ENCODE results near the gene UBE3B. TPM values are rescaled to one million over a fixed set of nuclear protein-coding genes. Genes with fewer than 3 reads are reported as not detected.

Gene UBE3B
- total and polyA plus RNA-seq, 2 donors (not counting 1 experiment from before 2014, with no cell fraction given) = 27.2 to 52.1 TPM

DNA sequence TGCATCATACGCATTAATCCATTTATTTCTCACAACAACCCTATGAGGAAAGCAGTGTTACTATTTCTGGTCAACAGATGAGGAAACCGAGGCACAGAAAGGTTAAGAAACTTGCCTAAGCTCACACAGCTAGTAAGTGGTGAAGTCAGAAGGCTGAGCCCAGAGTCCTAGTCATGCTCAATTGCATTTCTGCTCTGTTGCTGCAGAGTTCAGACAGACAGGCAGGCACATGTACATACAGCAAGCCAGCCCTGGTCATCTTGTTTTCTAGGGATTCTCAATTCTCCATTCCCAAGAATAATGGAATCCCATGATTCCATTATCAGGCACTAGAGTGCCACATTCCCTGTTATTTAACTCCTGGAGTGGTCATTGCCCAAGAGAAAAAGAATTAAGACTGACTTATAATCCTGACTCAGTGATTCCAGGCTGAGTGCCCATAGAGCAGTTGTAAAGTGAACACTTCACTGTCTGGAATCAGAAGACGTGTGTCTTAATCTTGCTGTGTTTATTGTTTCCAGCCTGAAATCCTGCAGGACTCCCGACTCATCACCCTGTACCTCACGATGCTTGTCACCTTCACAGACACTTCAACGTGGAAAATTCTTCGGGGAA lies 10.7 kb downstream of the UBE3B start:
- TF ChIP-seq, protein P1, sequence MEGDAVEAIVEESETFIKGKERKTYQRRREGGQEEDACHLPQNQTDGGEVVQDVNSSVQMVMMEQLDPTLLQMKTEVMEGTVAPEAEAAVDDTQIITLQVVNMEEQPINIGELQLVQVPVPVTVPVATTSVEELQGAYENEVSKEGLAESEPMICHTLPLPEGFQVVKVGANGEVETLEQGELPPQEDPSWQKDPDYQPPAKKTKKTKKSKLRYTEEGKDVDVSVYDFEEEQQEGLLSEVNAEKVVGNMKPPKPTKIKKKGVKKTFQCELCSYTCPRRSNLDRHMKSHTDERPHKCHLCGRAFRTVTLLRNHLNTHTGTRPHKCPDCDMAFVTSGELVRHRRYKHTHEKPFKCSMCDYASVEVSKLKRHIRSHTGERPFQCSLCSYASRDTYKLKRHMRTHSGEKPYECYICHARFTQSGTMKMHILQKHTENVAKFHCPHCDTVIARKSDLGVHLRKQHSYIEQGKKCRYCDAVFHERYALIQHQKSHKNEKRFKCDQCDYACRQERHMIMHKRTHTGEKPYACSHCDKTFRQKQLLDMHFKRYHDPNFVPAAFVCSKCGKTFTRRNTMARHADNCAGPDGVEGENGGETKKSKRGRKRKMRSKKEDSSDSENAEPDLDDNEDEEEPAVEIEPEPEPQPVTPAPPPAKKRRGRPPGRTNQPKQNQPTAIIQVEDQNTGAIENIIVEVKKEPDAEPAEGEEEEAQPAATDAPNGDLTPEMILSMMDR (IDR thresholded peaks at IDR 0.05) = no peak
- no peak for TF ChIP-seq EZH2 (IDR thresholded peaks at IDR 0.05; ENCODE audit: borderline replicate concordance, insufficient read depth, low read depth, low read length, poor library complexity, severe bottlenecking)
- ChIA-PET POLR2A (no interaction called here), CTCF (no interaction called here)
- H3K27ac Mint-ChIP-seq = no peak overlapping the region
- Histone ChIP-seq H3K27me3 (replicated peaks in 1 of 4; ENCODE audit: control extremely low read depth in 1 of 4, control insufficient read depth in 3 of 4, insufficient read depth in 4 of 4, low read length in 3 of 4) (no peaks in the 10 kb centered on the region), H3K9ac (ENCODE audit: low read length) (no peak overlapping the region), H3K9me3 (ENCODE audit: control extremely low read depth in 1 of 3, control insufficient read depth in 2 of 3, insufficient read depth in 1 of 3, low read length in 2 of 3) (no peaks in the 10 kb centered on the region), H3K79me2 (ENCODE audit: control insufficient read depth, insufficient read depth, low read length) (peaks cover 2% of the 10 kb centered on the region), H4K20me1 (ENCODE audit: control insufficient read depth, insufficient read depth, low read length, poor library complexity, severe bottlenecking) (no peaks in the 10 kb centered on the region), H3K4me2 (replicated peaks; ENCODE audit: low read depth, low read length, poor library complexity, severe bottlenecking) (no peak overlapping the region), H3K27ac (ENCODE audit: low read length in 2 of 2) (no peak overlapping the region), H3K4me3 (ENCODE audit: control extremely low read depth in 1 of 5, extremely low read depth in 1 of 5, insufficient read depth in 1 of 5, low read depth in 2 of 5, low read length in 4 of 5) (no peak overlapping the region), H2AFZ (ENCODE audit: insufficient read depth, low read depth, low read length, poor library complexity, severe bottlenecking) (no peak overlapping the region), H3K4me1 (ENCODE audit: control insufficient read depth in 2 of 2, insufficient read depth in 2 of 2, low read length in 2 of 2) (no peaks in the 10 kb centered on the region), H3K36me3 (replicated peaks in 1 of 2; ENCODE audit: control extremely low read depth in 1 of 2, control insufficient read depth in 1 of 2, extremely low read depth in 1 of 2, insufficient read depth in 2 of 2, low read length in 1 of 2) (peaks cover 9 to 94% of the 10 kb centered on the region in 2 experiments)
- DNase-seq = no peak
- H3K9me3 Mint-ChIP-seq (ENCODE audit: insufficient read depth) = no peaks in the 10 kb centered on the region
- no peak for ATAC-seq (ENCODE audit: low read depth)
- H3K4me1 Mint-ChIP-seq = no peaks in the 10 kb centered on the region
- 98% methylated on average over 5 of the region's 7 CpGs for WGBS (ENCODE audit: insufficient coverage)
- no peak overlapping the region for H3K4me3 Mint-ChIP-seq
- intact Hi-C loops (cut with micrococcal nuclease) = no loop called here
- no peaks in the 10 kb centered on the region for H3K27me3 Mint-ChIP-seq

DNA sequence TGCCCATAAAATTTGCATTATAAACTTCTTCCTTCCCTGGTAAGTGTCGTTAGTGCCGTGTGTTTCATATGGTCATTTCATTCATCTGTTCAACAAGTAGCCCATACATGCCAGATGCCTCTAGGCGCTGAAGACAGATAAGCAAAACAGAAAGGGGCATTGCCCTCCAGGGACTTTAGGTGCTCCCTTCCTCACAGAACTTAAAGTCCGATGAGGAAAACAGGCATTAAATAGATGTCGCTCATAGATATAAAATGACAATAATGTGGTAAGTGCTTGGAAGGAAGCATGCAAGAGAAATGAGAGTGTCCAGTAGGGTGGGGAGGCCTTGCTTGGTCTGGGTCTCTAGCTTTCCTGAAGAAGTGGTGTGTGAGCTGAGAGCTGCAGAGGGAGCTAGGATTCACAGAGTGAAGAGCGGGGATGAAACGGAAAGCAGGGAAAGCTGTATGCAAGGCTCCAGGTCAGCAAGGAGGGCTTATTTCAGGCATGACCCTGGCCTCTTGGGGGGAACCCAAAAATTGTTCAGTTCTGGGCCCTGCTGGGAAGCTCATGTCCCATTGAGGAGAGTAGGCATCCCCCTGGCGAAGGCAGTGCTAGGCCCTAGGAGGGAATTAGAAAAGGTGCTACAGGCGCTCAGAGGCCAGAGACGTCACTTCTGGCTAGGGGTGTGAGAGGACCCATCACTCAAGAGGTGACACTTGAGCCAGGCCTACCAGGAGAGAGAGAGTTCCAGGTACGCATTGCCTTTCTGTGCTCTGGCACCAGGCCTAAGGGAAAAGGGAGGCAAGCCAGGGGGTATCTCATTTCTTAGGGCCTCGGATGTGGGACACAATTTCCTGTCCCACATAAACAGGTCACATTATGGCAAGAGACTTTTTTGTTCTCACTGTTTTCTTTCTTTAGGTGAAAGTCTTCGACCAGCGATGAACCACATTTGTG lies 11.9 kb downstream of the UBE3B start:
- POLR2A ChIA-PET = no interaction called here

More for the DNA sequence above, 11.9 kb downstream of the UBE3B start:
- no peaks in the 10 kb centered on the region for H3K9me3 ChIP-seq (ENCODE audit: control extremely low read depth in 1 of 3, control insufficient read depth in 2 of 3, insufficient read depth in 1 of 3, low read length in 2 of 3)
- no peak for TF ChIP-seq EZH2 (IDR thresholded peaks at IDR 0.05; ENCODE audit: borderline replicate concordance, insufficient read depth, low read depth, low read length, poor library complexity, severe bottlenecking)
- TF ChIP-seq, protein P1 (IDR thresholded peaks at IDR 0.05) = no peak
- Mint-ChIP-seq H3K27ac (no peak overlapping the region), H3K9me3 (ENCODE audit: insufficient read depth) (no peaks in the 10 kb centered on the region), H3K4me1 (no peaks in the 10 kb centered on the region), H3K4me3 (no peak overlapping the region), H3K27me3 (no peaks in the 10 kb centered on the region)
- H3K27ac ChIP-seq (ENCODE audit: low read length in 2 of 2) = no peak overlapping the region
- H3K4me2 ChIP-seq (replicated peaks; ENCODE audit: low read depth, low read length, poor library complexity, severe bottlenecking) = no peak overlapping the region
- DNase-seq (no peak), ATAC-seq (ENCODE audit: low read depth) (no peak)
- no peak overlapping the region for H3K9ac ChIP-seq (ENCODE audit: low read length)
- no peaks in the 10 kb centered on the region for H3K27me3 ChIP-seq (replicated peaks in 1 of 4; ENCODE audit: control extremely low read depth in 1 of 4, control insufficient read depth in 3 of 4, insufficient read depth in 4 of 4, low read length in 3 of 4)
- intact Hi-C loops (cut with micrococcal nuclease) = no loop called here
- peaks cover 9 to 86% of the 10 kb centered on the region in 2 experiments for H3K36me3 ChIP-seq (replicated peaks in 1 of 2; ENCODE audit: control extremely low read depth in 1 of 2, control insufficient read depth in 1 of 2, extremely low read depth in 1 of 2, insufficient read depth in 2 of 2, low read length in 1 of 2)
- no peak overlapping the region for H2AFZ ChIP-seq (ENCODE audit: insufficient read depth, low read depth, low read length, poor library complexity, severe bottlenecking)
- no peaks in the 10 kb centered on the region for H4K20me1 ChIP-seq (ENCODE audit: control insufficient read depth, insufficient read depth, low read length, poor library complexity, severe bottlenecking)
- no peak overlapping the region for H3K4me3 ChIP-seq (ENCODE audit: control extremely low read depth in 1 of 5, extremely low read depth in 1 of 5, insufficient read depth in 1 of 5, low read depth in 2 of 5, low read length in 4 of 5)
- 100% methylated on average over 10 of the region's 14 CpGs for WGBS (ENCODE audit: insufficient coverage)
- CTCF ChIA-PET = no interaction called here
- no peaks in the 10 kb centered on the region for H3K79me2 ChIP-seq (ENCODE audit: control insufficient read depth, insufficient read depth, low read length)
- no peaks in the 10 kb centered on the region for H3K4me1 ChIP-seq (ENCODE audit: control insufficient read depth in 2 of 2, insufficient read depth in 2 of 2, low read length in 2 of 2)

All from B cell (primary cell).